Inferior parietal cortex (tissue), 1 donor: ENCODE measurements around the gene ALOX5.
A peak's percentile ranks its signal among the peaks of the same experiment; 100 is the strongest.

Source experiments
- DNase-seq: peaks from one replicate; pipeline ENCODE4 v3.0.0-alpha.2; 2016; ENCODE audit errors: extremely low spot score

ALOX5 gene

DNA sequence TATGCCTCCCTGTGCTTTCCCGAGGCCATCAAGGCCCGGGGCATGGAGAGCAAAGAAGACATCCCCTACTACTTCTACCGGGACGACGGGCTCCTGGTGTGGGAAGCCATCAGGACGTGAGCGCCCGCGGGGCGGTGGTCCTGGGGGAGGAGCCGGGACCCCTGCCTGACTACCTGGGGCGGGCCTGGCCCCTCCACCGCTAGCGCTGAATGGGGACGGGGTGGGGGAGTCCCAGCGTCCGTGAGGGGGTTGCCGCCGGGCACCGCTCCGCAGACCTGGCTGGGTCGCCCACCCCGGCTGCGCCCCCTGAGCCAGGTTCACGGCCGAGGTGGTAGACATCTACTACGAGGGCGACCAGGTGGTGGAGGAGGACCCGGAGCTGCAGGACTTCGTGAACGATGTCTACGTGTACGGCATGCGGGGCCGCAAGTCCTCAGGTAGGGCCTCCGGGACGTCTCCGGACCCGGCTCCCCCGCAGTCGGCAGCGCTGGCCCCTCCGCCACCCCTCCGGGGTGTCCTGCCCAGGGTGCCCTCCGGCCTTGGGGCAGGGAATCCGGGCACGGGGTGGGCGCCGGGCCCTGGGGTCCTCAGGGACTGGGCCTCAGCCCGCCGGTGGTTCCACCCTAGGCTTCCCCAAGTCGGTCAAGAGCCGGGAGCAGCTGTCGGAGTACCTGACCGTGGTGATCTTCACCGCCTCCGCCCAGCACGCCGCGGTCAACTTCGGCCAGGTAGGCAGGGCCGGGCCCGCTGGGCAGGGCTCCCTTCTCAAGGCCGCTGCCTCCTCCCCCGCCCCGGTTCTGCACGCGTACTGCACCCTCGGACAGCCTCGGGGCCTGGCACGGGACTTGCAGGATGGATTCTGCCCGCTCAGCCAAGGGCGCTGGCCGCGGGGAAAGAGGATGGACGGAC is 69.3 kb downstream of the ALOX5 start:
- DNase-seq, result no peak

DNA sequence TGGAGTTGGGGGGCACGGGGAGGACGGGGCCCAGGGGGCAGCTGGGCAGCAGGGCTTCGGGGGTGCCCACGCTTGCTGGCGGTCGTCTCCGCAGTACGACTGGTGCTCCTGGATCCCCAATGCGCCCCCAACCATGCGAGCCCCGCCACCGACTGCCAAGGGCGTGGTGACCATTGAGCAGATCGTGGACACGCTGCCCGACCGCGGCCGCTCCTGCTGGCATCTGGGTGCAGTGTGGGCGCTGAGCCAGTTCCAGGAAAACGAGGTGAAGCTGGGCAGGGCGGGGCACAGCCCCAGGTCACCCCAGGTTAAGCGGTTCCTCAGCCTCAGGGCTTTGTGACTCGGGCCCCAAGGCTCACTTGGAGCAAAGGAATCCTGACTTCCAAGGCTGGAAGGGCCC is 70.0 kb downstream of the ALOX5 start:
- DNase-seq, result no peak

DNA sequence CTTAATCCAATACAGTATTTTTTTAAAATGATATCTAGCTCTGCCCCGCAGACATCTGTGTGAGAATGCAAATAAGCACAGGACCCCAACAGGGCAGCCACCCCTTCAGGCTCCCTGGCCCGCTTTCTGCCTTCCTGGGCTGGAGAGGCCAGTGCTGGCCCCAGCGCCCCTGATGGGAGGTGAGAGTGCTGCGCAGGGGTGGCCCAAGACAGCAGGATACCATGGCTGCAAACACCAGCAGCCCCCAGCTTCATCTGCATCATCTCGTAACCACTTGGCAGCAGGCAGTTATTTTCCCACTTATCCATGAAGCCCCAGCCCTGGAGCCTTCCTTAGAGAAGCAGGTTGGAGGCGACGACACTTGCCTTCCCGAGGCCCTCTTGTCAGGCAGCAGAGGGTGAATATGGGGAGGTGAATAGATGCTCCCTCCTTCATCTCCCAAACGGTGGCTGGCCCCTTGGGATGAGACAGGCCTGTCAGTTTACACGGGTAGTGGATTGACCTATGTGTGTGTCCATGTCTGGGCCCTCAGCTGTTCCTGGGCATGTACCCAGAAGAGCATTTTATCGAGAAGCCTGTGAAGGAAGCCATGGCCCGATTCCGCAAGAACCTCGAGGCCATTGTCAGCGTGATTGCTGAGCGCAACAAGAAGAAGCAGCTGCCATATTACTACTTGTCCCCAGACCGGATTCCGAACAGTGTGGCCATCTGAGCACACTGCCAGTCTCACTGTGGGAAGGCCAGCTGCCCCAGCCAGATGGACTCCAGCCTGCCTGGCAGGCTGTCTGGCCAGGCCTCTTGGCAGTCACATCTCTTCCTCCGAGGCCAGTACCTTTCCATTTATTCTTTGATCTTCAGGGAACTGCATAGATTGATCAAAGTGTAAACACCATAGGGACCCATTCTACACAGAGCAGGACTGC is 71.2 kb downstream of the ALOX5 start:
- DNase-seq, result no peak

DNA sequence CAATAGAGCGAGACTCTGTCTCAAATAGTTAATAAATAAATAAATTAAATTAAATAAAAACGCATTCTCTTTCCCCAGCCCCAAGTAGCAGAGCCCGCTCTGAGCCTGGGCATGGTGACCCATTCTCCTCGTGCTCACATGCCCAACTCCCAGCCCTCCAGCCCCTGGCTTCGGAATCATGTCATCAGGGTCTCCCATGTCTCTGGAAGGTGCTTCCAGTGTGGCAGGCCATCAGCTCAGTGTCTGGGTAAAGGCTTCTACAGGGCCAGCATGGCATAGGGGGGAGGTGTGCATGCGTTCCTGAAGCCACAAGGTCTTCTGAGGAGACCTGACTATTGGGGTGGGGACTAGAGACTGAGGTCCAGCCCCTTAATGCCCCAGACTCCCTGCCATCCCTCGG is 72.8 kb downstream of the ALOX5 start:
- DNase-seq, result no peak

DNA sequence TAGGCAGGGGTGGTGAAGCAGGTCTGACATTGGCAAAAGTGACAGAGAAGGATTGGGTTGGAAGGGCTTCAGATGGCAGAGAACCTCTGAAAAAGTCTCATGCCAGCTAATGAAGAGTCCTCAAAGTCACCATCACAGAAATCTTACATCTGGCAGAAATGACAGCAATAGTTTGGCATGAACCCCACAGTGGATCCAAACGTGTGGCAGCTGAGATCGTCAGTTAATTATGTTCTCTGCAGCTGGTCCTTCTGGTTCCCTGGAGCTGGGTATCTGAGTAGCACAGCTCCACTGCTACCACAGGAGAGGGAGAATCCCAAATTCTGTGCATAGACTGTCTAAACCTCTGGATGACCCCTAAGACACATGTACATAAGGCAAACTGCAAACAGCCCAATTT is 73.4 kb downstream of the ALOX5 start:
- no peak for DNase-seq

DNA sequence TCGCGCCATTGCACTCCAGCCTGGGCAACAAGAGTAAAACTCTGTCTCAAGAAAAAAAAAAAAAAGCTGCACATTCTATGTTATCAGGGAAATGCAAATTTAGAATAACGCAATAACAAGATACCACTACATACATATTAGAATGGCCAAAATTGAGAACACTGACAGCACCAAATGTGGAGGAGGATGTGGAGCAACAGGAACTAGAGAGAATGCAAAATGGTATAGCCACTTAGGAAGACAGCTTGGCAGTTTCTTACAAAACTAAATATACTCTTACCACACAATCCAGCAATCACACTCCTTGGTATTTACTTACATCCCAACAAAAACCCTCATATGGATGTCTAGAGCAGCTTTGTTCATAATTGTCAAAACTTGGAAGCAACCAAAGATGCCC is 76.8 kb downstream of the ALOX5 start:
- DNase-seq, result no peak

DNA sequence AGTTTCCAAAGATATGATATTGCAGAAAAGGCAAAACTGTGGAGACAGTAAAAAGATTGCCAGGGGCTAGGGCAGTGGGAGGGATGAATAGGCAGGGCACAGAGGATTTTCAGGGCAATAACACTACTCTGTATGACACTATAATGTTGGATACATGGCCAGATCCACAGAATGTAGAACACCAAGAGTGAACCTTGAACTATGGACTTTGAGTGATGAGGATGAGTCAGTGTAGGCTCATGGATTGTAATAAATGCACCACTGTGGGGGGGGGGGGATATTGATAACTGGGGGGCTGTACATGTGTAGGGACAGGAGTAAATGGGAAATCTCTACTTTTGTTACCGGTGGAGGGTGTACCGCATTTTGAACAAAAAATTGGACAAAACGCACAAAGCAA is 77.4 kb downstream of the ALOX5 start:
- no peak for DNase-seq

DNA sequence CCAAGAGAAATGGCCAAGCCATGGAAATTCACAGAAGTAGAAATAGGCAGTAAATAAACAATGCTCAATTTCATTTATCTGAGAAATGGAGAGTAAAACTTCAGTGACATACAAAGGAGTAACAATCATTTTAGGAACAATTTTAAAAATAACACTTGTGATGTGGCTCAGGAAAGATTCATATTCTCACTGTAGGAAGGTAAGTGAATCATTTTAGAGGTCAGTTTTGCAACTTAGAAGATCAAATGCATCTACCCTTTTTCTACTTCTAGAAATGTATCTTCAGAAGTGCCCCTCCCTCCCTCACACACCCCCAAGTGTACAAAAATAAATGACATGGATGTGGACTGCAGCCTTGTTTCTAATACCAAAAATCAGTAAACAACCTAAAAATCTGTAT is 78.3 kb downstream of the ALOX5 start:
- no peak for DNase-seq

DNA sequence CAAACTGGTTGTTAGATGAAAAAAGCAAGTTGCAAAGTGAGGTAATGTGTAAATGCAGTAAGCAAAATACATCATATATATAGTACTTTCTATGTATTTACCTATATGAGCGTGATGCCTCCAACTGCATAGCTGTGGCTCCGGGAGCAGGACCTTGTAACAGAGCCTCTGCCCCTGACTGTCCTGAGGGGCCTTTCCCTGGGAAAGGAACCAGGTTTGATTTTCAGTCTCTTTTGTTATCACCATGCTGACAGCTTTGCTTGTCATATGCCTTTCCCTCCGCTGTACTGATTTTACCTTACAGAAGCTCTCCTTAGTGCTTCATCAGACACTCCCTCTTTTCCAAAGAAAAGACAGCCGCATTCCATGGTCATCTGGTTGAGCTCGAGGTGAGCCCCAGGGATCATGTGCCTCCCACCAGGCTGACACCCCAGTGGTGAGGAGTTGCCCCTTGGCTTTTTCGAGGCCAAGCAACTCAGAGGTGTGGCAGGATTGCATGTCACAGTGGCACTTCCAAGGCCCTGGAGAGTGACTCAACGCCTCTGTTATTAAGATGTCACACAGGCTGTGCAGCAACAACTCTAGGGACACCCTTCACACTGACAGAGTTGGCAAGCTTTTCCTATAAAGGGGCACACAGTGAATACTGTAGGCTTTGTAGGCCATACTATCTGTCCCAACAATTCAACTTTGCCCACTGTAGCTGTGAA is 78.9 kb downstream of the ALOX5 start:
- no peak for DNase-seq

DNA sequence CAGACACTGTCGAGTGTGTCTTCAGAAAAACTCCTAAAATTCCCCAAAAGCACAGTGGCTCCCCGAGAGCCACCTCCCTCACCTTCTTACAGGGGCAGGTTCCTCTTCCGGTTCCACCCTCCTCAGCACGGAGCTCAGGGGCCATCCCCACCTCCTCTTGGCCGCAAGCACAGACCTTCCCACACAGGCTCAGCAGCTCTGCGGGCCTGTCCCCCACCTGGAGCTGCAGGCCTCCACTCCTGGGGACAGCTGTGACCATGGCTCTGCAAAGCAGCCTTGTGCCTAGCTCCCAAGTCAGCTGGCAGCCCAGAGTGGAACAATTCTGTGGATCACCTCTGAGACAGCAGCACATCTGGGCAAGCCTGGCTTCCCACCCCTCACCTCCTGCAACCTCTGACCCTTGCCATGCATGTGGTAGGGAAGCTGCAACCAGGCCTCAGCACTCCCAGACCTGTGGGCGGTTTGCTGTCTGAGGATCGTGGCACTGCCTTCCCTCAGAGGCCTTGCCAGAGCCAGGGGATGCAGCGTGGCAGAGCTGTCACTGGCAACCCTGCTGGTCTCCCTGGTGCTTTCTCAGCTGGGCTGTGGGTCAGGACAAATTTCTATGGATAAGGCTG is 79.7 kb downstream of the ALOX5 start:
- no peak for DNase-seq

DNA sequence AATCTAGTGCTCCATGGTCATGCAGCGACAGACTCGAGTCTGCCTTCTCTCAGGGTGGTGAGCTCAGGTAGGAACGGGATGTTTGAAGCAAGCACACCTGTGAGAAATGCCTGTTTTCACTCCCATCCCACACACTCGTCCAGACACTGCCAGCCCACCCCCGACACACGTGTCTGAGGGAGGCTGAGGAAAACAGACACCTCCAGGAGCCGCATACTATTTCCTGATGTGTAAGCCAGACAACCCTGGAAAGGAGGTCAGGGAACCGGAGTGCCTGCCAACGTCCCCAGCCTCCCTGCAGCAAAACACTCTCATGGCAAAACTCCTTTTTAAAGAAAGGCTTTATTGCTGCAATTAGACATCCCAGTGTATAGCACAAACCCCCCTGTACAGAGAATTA is 80.2 kb downstream of the ALOX5 start:
- DNase-seq, result no peak

DNA sequence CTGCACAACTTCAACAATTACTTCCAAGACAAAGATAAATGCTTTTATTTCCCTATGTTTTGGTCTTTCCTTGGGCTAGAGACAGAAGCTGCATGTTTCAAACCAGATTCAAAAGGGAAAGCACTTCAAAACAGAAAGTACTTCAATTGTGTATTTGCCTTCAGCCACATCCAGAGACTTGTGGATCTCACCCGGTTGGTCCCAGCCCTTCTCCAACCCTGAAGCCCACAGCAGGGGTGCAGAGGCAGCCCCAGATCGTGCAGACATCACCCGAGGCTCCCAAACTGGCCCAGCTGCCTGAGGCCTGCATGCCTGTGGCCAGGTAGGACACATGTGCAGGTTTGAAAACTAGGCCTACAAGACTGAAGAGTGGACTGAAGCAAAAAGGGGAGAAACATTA is 80.8 kb downstream of the ALOX5 start:
- DNase-seq, result no peak

DNA sequence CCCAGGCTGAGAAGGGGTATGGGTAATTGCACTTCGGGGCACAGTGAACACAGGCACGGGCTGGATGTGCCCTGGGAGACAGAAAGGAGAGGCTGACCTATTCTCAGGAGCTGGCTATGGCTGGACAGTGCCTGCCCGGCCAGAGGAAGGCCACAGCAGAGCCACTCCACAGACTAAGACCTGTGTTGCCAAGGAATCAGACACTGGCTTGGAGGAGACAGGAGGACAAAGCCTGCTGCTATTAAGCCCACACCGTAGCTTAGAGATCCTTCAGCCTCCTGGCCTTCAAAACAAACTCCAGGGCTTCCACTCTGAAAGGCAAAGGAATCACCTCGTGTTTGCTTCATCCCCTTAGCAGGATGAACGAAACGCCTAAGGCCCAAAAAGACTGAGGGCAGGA is 82.2 kb downstream of the ALOX5 start:
- DNase-seq, result no peak

DNA sequence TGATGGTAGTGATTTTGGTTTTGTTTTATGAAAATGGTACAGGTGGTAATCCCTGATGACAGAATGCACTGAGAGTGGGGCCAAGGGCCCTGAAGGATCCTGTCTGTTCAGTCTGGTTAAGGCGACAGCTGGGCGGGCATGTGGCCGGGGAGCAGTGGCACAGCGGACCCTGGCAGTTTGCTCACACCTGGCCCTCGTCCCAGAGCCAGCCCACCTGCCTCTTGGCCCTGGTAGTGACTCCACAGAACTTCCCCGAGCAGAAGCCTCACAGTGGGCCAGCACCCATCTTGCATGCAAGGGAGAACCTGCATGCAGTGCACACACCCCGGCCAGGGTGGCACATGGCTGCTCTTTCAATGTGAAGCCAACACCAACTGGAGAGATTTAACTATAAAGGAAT is 82.8 kb downstream of the ALOX5 start:
- no peak for DNase-seq

DNA sequence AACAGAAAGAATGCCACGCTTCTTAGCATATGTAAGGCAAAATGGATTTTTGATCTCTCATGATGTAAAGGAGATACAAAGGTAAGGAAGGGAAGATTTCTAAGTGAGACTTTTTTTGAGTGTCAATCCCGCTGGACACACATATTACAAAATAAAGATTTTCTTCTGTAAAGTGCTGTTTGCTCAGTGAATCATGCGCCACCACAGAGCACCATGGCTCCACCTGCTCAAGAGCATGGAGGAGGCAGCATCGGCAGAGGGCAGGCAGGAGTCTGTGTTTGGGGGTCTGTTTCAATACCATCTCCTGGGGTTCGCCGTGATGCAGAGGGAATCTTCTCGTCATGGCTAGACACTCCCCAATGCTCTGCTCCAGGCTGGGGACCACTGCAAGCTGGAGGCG is 83.5 kb downstream of the ALOX5 start:
- no peak for DNase-seq

DNA sequence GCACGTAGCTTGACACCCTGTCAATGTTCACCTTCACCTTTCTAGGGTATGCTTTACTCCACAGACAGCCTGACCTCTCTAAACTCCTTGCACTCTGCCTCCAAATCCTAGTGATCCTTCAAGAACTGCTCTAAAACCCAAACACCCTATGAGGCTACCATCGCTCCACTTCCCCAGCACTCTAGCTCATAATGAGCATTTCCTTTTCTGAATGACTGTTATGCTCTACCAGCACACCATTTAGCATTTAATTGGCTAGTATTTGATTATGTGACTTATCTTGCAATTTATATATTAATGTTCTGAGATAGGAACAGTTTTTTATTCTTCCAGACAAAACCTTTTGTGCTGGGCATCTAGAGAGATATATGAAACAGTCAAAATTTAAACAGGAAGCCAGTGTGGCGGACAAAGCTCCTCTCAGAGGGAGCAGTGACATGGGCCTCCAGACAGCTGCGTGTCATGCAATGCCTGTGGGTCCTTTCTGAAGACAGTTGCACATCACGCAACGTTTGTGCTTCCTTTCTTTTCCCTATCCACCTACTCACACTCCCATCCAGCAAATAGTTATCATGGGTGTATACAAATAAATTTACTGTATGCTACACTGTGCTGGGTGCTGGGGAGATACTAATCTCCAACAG is 86.3 kb downstream of the ALOX5 start:
- DNase-seq, result no peak

DNA sequence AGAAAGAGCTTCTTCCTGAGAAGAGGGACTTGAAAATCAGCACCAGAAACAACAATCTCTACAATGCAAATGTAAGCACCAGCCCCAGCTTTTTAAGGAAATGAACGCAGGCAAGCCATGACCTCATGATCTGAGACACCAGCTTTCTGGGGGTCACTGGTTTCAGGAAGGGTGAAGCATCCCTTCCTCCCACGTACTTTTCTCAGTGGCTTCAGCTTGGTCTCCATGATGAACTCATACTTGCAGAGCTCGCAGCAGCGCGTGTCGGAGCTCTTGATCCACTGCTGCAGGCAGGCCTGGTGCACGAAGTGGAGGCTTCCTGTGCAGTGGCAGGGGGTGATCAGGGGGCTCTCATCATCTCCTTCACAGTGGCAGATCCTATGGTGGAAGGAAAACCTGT is 87.0 kb downstream of the ALOX5 start:
- no peak for DNase-seq

DNA sequence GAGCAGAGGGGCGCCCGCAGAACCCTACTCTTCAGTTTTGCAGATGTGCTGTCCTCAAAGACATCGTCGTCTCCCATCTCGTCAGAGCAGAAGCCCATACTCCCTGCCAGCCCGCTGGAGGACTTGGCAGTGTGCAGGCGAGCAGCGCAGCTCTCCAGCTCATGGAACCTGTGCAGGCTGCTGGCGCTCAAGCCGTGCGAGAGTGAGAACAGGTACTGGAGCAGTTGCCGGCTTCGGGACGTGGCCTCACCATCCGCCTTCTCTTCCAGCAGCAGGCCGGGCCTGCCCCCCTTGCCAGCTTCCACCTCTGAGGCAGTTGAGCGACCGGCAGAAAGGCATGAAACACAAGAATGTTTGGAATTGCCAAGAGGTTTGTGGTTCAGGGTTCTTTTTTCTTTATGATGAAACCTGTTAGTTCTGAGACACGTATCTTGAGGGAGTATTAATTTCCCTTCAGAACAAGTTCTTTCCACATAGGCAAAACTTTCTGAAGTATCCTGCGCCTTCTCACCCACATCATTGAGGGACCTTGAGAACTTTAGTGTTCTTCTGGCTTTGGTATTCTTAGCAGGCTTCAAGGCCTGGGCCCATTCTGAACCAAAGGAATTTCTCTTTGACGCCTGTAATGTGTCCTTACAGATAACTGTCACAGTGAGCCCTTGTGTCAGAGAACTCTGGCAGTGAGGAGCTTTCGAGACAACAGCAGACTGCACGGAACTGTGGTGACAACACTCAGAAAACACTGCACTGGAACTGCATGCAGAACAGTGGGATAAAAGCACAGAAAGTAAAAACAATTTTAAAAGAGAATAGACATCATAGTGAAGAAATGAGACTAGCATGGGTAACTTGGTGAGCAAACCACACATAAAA is 89.5 kb downstream of the ALOX5 start:
- DNase-seq, result no peak

DNA sequence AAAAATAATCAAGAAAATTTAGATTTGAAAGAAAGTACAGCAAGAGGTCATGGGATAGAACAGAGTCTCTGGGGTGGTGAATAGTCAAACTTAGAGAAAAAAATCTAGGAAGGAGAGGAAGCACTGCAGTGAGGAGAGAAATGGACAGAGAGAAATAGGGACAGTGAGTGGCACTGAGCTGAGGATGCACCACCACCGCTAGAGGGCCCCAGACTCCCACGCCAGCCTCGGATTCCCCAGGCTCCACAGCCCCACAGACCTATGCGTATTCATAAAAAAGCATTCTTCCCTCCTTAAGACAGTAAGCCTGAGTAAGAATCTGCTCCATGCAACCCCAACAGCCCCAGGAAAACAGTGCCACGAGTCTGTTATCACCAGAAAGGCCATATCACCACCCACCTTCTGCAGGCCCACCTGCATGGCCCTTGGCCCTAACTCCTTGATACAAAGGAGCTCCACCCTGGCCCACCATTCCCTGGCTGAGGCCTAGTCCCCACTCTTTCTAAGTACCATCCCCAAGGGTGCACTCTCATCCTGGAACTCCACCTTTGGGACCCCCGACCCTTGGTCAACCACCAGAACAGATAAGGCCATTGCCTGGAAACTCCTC is 91.0 kb downstream of the ALOX5 start:
- peak; percentile 80 for DNase-seq

DNA sequence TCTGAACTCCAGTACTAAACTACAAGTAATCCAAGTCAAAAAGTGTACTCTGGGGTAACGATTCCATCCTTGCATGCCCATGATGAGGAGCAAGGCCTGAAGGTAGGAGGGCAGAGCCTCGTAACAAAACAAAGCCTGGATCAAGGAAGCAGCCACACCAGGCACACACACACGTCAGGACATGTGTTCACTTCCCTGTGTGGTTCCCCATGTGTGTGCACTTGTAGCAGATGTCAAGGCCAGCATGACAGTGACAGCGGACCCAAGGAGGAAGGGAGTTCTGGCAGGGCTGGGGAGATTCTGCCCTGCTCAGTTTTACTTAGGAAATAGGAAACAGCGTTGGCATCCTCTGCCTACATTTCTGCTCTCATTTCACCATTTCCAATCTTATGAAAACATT is 92.8 kb downstream of the ALOX5 start:
- DNase-seq, result no peak
